Osteoblast (primary cell): ENCODE measurements around the gene GLIPR1. TPM values are rescaled to one million over a fixed set of nuclear protein-coding genes. Genes with fewer than 3 reads are reported as not detected.
"Not testable (repeated sequence)": the region's sequence is repeated elsewhere in the genome, so short reads cannot be mapped to it uniquely, and the experiment has no call there.

ENCODE experiments used
- DNase-seq: peaks from one replicate; pipeline ENCODE4 v3.0.0; 2011; ENCODE audit warnings: low spot score, mixed read lengths; ENCODE audit not compliant: insufficient read length; ENCODE audit errors: missing footprints
- H2AFZ ChIP-seq: 2 replicates; pipeline ENCODE4 v1.6.0; 2011; ENCODE audit warnings: mild to moderate bottlenecking, low read length
- H3K27ac ChIP-seq: 2 replicates; pipeline ENCODE4 v1.5.1; 2011; ENCODE audit warnings: mild to moderate bottlenecking, low read depth, low read length, moderate library complexity
- H3K27me3 ChIP-seq: 2 replicates; pipeline ENCODE4 v1.6.0; 2012; ENCODE audit warnings: mild to moderate bottlenecking, control low read depth, inconsistent platforms, low read length, moderate library complexity; ENCODE audit not compliant: insufficient read depth
- H3K36me3 ChIP-seq: 2 replicates; pipeline ENCODE4 v1.5.1; 2011; ENCODE audit warnings: mild to moderate bottlenecking, low read length, control low read depth, moderate library complexity; ENCODE audit not compliant: insufficient read depth
- H3K4me1 ChIP-seq: 2 replicates; pipeline ENCODE4 v1.5.1; 2011; ENCODE audit warnings: mild to moderate bottlenecking, low read length, control low read depth, moderate library complexity; ENCODE audit not compliant: insufficient read depth
- H3K4me2 ChIP-seq: 2 replicates; pipeline ENCODE4 v1.6.0; 2011; ENCODE audit warnings: mild to moderate bottlenecking, low read length; ENCODE audit not compliant: insufficient read depth
- H3K4me3 ChIP-seq: fragments of 200-600 bp; sonication (generic); 3 replicates; pipeline ENCODE4 v1.5.1; 2012; ENCODE audit warnings: mild to moderate bottlenecking, low read length, inconsistent platforms; ENCODE audit not compliant: insufficient read depth
- H3K79me2 ChIP-seq: 2 replicates; pipeline ENCODE4 v1.6.0; 2012; ENCODE audit warnings: mild to moderate bottlenecking, low read length, control low read depth, inconsistent platforms; ENCODE audit not compliant: insufficient read depth
- H3K9me3 ChIP-seq: 2 replicates; pipeline ENCODE4 v1.5.1; 2011; ENCODE audit warnings: low read depth, low read length, control low read depth
- H4K20me1 ChIP-seq: 2 replicates; pipeline ENCODE4 v1.6.0; 2012; ENCODE audit warnings: mild to moderate bottlenecking, low read length, control low read depth; ENCODE audit not compliant: insufficient read depth
- total RNA-seq: library from RNA; depleted of rRNA; stranded (reverse); fragments of >200 nt; gene quantifications from 2 replicates; pipeline ENCODE4 v1.2.3, GENCODE V29; 2012
- TF ChIP-seq, protein P1 (sequence below): IDR thresholded peaks from 2 replicates; pipeline ENCODE4 v1.5.1; 2011; ENCODE audit warnings: mild to moderate bottlenecking, low read depth, low read length, moderate library complexity; ENCODE audit errors: extremely low read depth

The GLIPR1 gene
- total RNA-seq, 1 donor, result 83.2 TPM

DNA sequence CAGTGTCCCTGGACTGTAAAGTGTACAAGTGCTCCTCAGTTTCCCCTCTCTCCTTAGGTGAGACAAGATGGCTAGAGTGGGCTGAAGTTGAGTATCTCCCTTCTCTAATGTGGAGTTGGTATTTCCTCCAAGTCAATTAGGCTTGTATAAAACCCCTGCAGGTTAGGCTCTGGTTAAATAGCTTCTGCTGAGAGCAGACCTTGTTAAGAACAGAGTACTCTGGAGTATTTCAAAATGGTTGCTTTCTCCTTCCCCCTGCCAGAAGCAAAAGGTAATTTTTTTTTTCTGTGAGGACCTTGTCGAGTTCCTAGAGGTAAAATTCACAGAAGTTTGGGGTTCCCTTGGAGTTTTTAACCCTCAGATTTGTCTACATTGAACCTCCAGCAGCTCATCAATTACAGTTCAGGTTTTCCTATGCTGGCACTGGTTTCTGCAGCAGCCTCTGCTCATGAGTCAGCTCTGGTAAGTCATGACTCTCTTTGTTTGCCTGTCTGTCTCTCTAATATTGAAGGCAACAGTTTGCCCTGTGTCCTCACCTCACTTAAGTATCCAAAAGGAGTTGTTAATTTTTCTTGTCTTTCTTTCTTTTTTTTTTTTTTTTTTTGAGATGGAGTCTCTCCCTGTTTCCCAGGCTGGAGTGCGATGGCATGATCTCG lies 27.8 kb upstream of the GLIPR1 start:
- peak; percentile 19 for DNase-seq
- H3K27ac ChIP-seq, result no peak overlapping the region
- H2AFZ ChIP-seq, result peak overlapping the region; percentile 68
- H4K20me1 ChIP-seq, result no peaks in the 10 kb centered on the region
- no peaks in the 10 kb centered on the region for H3K79me2 ChIP-seq
- H3K36me3 ChIP-seq, result no peaks in the 10 kb centered on the region
- H3K4me1 ChIP-seq, result peaks cover 17% of the 10 kb centered on the region
- no peaks in the 10 kb centered on the region for H3K27me3 ChIP-seq
- H3K4me3 ChIP-seq, result no peak overlapping the region
- TF ChIP-seq, protein P1, sequence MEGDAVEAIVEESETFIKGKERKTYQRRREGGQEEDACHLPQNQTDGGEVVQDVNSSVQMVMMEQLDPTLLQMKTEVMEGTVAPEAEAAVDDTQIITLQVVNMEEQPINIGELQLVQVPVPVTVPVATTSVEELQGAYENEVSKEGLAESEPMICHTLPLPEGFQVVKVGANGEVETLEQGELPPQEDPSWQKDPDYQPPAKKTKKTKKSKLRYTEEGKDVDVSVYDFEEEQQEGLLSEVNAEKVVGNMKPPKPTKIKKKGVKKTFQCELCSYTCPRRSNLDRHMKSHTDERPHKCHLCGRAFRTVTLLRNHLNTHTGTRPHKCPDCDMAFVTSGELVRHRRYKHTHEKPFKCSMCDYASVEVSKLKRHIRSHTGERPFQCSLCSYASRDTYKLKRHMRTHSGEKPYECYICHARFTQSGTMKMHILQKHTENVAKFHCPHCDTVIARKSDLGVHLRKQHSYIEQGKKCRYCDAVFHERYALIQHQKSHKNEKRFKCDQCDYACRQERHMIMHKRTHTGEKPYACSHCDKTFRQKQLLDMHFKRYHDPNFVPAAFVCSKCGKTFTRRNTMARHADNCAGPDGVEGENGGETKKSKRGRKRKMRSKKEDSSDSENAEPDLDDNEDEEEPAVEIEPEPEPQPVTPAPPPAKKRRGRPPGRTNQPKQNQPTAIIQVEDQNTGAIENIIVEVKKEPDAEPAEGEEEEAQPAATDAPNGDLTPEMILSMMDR, result no peak
- H3K4me2 ChIP-seq, result no peak overlapping the region
- no peaks in the 10 kb centered on the region for H3K9me3 ChIP-seq

DNA sequence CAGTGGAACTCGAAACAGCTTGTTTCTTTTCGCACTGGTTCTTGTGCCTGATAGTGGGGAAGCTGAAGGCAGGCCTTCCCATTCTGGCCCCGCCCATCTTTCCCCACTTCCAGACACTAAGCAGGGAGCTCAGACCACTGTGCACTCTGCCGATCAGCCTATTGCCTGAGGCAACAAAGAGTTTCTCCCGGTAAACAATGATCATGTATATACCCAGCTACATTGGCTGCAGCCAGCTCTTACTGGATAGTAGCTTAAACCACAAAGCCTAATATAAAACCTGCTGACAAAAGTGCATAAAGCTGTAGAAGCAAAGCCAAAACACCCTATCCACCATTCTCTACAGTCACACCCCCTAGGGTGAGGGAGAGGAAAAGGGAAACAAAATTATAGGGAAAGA lies 24.7 kb upstream of the GLIPR1 start:
- H3K27ac ChIP-seq, result no peak overlapping the region
- DNase-seq, result no peak
- no peak overlapping the region for H3K4me2 ChIP-seq
- H3K4me3 ChIP-seq, result no peak overlapping the region
- no peaks in the 10 kb centered on the region for H3K36me3 ChIP-seq
- H3K79me2 ChIP-seq, result no peaks in the 10 kb centered on the region
- no peaks in the 10 kb centered on the region for H3K9me3 ChIP-seq
- H2AFZ ChIP-seq, result no peak overlapping the region
- H4K20me1 ChIP-seq, result no peaks in the 10 kb centered on the region
- TF ChIP-seq, protein P1, result no peak
- peaks cover 8% of the 10 kb centered on the region for H3K4me1 ChIP-seq
- H3K27me3 ChIP-seq, result no peaks in the 10 kb centered on the region

DNA sequence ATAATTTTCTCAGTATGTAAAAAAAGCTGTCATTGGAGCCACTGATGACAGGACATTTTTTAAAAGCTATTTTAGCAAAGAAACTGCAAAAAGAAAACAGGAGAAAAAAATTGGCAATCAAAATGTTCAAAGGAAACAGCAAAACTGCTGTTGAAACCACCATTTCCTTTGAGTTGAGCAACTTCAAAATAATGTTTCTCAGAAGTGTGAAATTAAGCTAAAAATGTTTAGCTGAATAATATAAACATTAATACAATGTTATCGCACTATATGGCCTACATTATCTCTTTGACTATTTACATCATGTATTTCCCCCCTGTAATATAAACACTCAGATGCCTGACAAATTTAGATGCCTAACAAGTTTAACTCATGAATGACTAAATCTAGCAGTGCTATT lies 23.4 kb upstream of the GLIPR1 start:
- Histone ChIP-seq H3K27ac (no peak overlapping the region), H3K79me2 (no peaks in the 10 kb centered on the region), H3K4me1 (peaks cover 8% of the 10 kb centered on the region), H3K36me3 (no peaks in the 10 kb centered on the region), H3K27me3 (no peaks in the 10 kb centered on the region), H4K20me1 (no peaks in the 10 kb centered on the region), H3K4me2 (no peak overlapping the region), H3K4me3 (no peak overlapping the region), H3K9me3 (no peaks in the 10 kb centered on the region), H2AFZ (no peak overlapping the region)
- DNase-seq, result no peak
- TF ChIP-seq, protein P1, result no peak

DNA sequence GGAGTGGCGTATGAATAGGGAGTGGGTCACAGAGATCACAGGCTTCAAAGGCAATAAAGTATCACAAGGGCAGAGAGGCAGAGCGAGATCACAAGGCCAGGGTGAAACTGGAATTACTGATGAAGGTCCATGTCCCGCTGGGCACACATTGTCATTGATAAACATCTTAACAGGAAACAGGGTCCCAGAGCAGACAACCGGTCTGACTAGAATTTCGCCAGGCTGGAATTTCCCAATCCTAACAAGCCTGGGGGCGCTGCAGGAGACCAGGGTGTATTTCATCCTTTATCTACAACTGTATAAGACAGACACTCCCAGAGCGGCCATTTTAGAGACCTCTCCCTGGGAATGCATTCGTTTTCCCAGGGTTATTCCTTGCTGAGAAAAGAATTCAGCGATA lies 22.7 kb upstream of the GLIPR1 start:
- H3K4me2 ChIP-seq, H3K9me3 ChIP-seq, H4K20me1 ChIP-seq, DNase-seq, H2AFZ ChIP-seq, H3K79me2 ChIP-seq, H3K36me3 ChIP-seq, H3K27ac ChIP-seq, H3K4me1 ChIP-seq, H3K4me3 ChIP-seq, H3K27me3 ChIP-seq: not testable (repeated sequence)
